ENCODE results near the gene OTUB2. TPM values are rescaled to one million over a fixed set of nuclear protein-coding genes. Genes with fewer than 3 reads are reported as not detected.

Gene OTUB2
- polyA plus RNA-seq (2014; cell fraction: cytosol; rRNA removed): 0.24 and 0.61 TPM in 2 replicates
- polyA plus RNA-seq (2014; cell fraction: nucleus; rRNA removed): 0.31 and 0.36 TPM in 2 replicates

DNA sequence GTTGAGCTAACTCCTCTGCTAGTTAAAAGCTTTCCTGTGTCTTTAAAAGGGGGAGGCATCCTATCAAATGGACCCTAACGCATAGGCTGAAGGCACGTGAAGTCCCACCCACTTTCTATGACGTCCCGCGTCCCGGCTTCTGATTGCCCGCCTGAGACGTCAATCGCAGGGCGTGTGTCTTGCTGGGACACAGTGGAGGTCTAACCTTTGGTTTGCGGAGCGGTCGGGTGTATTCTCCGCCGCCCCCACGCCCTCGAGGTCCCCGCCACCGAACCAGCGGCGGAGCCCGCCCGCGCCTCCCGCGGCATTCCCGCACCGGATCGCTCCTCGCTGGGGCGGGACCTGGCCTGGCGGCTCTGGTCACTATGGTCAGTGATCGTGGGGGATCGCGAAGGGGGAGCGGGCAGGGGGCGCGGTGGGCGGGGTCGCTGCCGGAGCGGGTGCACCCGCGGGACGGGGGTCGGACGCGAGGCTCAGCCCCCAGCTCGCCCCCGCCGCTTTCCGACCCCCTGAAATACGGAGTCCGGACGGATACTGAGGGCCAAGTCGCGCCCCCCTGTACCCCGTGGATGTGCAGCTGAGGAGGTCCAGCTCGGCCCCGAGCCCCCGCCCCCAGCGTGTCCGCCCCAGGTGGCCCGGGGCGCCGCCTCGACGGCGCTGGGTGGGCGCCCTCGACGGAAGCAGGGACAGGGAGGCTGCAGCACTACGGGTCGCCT, at the start of gene OTUB2:
Gene OTUB2, plus strand, starts transcription at position 168 of the 716 bp plus-strand sequence. Its CDS starts 198 bp downstream, at position 366.
- peak; percentile 97 for DNase-seq (ENCODE audit: low spot score)

DNA sequence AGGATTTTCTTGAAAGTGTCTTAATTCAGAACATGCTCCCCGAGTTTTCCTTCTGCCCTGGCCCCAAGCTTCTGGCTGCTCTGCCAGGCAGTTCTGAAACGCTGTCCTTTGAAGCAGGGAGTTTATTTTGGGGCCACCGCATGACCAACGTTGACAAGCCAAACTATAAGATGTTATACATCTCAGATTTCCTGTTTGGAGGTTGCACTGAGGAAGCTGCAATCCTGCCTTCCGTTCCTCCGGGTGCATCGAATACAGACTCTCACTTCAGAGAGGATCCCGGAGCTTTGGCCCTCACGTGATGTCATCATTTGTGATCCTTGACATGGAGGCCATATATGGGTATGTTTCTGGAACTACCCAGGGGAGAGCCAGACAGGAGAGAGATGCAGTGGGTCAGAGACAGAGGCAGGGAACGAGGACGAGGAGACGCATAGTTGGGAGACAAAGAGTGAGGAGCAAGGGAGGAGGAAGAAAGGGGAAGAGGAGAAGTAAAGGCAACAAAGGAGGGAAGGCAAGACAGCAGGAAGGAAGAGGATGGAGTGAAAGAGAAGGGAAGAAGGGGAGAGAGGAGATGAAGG, 49.6 kb upstream of the OTUB2 start, which contains the start of gene ASB2:
Gene ASB2, minus strand, starts transcription at position 94 of the 581 bp plus-strand sequence. CDS start 12,031 bp downstream, outside the sequence.
- peak; percentile 32 for DNase-seq (ENCODE audit: low spot score)

DNA sequence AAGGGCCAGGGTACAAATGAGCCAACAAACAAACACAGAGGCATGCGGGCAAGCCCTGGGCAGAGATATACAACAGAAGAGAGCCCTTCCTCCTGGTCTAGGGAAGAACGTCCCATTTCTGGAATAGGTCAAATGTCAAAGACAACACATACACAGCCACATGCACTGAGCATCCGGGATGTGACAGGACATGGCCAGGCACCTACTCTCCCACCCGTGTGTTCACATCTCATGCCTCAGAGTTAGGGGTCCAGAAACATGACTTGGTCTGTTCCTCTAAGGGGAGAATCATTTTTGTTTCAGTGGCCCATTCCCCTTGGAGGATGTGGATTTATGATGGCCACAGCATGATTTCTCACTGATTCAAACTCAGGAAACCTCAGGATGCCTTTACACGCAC, 49.0 kb upstream of the OTUB2 start:
- no peak for DNase-seq (ENCODE audit: low spot score)

DNA sequence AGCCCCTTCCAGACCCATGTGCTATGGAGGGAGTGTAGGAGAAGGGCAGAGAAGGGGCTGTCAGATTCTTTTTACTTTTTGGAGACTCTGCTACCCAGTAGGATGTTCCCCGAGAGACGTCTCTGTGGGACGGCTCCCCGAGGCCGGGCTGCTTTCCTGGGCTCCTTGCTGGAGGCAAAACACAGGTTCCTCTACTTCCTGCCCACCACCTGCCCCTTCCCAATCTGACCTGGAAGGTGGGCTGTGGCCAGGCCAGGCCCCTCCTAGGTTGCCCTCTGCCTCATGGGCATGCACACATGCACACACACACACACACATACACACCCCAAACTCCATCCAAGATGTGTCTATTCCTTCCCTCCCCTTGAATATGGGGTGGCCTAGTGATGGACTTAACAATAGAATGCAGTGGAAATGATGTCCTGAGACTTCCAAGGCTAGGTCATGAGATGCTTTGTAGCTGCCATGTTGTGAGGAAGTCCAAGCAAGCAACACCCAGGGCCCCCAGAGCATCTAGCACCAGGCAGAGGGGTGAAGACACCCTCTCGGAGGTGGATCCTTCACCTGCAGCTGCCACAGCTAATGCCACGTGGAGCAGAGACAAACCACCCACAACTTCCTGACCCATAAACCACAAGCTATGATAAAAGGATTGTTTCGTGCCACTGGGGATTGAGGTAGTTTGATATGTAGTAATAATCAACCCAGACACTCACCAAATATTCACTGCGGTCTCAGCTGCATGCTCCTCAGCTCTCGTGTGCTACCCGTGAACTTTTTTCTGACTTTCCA, 48.2 kb upstream of the OTUB2 start:
- DNase-seq (ENCODE audit: low spot score): no peak

DNA sequence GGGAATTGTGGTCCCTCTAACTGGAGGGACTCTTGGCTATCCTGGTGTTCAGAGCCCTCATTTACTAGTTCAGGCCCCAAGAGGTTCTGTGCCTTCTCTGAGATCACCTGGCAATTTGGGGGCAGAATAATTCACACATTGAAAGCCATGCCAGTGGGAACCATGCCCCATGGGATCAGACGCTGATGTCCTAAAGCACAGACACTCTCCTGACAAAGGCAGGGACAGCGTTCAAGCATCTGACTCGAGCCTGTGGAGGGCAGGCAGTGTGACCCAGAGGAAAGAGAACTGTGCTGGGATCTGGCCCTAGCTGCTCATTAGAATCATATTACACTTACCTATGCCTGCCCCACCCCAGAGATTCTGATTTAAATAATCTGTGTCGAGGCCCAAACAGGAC, 47.4 kb upstream of the OTUB2 start:
- DNase-seq (ENCODE audit: low spot score): no peak

DNA sequence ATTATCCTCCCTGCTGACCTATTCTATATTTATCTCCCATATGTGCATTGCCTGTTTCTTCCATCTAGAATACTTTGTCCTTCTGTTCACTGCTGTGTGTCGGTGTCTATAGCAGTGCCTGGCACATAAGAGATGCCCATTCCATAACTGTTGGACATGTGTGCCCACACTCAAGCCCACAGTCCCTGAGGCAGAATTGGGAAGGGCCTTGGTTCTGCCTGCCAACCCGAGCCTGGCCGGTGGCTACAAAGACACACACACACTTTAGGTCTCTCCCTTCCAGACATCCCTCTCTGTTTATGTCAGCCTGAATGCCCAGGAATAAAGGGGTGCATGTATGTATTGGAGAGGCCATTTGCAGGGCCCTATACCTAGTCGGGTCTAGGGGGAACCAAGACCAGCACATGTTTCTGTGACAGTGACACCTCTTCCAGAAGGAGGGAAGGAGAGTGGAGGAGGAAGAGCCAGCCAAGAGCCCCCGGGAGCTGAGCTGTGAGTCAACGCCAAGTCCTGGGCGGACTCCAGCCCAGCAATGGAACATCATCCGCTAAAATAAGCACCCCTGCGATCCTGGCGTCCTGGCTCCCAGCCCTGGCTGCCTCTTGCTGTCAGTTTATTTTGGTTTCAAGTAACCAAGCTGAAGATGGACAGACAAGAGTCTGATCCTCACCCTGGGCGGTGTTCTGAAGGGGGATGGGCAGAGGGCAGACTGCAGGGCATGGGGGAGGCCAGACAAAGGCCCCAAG, 45.5 kb upstream of the OTUB2 start:
- no peak for DNase-seq (ENCODE audit: low spot score)

DNA sequence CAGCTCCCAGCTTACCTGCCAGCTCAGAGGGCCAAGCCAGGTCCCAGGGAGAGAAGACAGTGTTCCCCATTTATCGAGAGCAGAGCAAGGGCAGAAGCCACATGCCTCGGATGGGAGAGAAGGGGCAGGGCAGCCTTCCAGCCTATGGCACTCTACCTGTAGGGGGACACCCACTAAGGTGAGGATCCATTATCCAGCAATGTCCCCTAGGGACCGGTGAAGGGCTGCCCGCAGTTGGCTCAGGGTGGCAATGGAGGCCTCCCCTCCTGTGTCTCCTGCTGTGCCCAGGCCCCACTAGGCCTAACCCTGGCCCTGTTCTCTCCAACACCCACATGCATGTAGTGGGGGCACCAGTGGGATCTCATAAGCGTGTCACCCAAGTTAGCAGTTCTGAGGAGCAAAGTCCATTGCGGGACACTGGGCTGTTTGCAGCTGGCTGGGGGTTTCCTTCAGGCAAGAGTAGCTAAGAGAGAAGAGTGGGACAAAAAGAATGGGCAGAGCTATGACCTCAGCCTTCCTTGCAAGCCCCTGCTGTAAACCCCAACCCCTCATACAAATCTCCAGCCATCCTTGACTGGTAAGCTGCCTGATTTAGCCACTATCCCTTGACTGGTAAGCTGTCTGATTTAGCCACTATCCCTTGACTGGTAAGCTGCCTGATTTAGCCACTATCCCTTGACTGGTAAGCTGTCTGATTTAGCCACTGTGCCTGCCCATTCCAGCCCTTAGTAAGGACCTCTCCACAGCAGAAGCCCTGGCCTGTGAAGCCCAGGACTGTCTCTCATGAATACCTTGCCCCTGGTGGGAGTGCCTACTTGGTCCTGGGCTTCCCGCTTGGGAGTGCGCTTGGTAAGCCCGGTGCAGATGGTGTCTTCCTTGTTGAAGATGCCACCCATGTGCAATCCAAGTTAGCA, 44.6 kb upstream of the OTUB2 start:
- no peak for DNase-seq (ENCODE audit: low spot score)

DNA sequence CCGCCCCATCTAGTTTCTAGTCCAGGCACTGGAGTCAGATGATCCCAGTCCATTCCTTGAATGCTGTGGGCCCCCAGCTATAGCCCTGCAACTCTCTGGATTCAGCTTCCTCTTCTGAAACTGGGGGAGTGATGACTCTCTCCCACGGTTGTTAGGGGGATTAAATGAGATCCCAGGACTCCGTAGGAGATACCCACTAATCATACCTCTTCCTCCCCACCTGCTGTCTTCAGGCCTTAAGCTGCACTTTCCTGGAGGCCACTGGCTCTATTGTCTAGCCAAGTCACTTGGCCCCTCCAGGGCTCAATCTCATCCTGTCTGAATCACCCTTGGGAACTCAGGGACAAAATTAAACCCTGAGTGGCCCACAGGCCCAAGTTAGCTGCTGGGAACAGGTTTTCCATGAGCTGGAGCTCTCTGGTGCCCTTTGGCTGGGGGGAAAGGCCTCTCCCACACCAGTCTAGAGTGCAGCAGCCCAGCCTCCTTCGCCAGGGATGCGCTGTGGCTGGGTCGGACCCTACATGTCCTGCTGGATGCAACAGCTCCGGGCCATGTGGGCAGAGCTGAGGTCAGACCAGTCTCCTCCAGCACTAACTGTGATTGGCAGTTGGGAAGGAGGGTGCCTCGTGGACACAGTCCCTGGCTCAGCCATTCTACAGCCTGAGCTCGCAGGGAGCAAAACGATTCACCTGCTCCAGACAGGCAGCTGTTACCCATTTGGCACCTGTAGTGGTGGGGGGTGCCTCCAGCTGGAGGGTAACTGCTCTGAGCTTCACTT, 43.7 kb upstream of the OTUB2 start:
- DNase-seq (ENCODE audit: low spot score): no peak

DNA sequence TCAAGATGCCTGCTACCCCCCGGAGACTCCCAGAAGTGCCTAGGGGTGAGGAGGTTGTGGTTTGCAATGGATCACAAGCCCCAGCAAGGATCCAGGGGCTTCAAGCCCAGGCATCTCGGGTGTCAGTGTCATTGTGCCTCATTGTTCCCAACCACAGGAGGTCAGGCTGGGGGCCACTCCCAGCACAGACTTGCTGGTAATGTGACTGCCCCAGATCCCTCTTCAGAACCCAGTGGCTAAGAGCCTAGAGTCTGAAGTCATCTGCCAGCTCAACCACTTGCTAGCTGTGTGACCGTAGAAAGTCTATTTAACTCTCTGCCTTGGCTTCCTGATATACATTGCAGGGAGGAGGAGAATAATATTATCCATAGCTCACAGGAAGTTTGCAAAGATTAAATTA, 42.1 kb upstream of the OTUB2 start:
- DNase-seq (ENCODE audit: low spot score): no peak

DNA sequence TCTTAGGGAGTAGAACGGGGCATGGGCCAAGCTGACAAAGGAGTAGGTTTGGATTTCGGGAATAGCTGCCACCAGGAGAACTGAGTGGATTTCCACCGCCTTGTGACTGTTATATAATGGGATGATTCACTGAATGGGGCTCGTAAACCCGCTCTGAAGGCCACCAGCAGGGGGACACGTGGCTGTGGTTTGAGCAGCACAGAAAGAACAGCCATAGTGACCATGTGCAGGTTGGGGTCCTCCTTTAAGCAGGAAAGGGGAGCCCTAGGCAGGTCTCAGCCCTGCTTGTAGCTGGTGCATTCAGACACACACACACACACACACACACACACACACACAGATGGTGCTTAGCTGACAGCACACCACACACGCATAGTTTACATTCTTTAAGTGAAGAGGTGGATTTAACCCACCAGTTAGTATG, 41.1 kb upstream of the OTUB2 start:
- no peak for DNase-seq (ENCODE audit: low spot score)

DNA sequence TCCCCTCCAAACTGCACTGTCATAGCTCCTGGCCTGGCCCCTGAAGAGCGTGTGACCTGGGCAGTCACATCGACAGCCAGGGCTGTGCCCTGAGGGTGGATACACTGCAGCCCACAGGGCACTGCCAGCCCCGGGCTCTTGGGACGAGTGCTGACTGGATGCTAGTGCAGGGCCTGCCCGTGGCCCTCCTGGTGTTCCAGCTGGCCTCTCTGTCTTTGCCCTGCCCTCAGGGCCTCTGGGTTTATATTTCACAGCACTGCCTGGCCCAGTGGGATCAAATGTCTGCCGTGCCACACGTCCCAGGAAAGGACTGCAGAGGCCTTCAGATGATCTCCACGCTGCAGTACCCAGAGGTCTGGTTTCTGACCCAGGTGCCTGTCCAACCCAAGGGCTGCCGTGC, 39.2 kb upstream of the OTUB2 start:
- no peak for DNase-seq (ENCODE audit: low spot score)

DNA sequence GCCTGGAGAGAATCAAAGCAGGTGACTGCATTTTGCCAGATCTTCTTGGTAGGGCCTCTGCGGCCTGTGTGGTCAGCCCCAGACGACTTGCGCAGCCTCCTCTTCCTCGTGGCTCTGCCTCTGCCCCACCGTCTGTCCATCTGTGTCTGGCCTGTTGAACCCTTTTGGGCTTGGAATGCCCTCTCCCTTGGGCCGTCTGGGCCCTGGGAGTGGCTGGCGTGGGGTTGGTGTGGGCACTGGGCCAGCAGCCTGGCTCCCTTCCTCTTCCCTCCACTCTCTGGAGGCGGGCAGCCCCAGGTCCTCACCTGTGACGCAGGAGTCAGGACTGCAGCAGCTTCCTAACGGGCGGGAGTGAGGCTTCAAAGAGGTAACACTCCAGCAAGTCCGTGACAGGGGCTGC, 38.8 kb upstream of the OTUB2 start:
- DNase-seq (ENCODE audit: low spot score): no peak

DNA sequence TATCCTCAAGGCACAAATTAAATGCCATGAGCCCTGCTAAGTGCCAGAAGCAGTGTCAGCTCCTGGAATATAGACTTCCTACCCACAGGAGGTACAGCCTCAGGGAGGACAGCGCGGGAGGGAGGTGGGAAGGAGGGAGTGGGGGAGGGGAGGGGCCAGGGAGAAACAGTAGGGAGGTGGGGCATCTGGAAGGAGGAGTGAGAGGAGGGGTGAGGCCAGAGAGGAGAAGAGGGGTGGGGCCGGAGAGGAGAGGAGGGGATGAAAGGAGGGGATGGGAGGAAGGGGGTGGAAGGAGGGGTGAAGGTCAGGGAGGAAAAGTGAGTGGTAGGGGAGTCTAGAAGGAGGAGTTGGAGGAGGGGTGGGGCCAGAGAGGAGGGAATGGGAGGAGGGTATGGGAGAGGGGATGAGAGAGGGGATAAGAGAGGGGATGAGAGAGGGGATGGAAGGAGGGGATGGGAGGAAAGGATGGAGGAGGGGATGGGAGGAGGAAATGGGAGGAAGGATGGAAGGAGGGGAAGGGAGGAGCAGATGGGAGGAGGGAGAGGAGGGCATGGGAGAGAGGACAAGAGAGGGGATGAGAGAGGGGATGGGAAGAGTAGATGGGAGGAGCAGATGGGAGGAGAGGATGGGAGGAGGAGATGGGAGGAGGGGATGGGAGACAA, 38.2 kb upstream of the OTUB2 start:
- no peak for DNase-seq (ENCODE audit: low spot score)

DNA sequence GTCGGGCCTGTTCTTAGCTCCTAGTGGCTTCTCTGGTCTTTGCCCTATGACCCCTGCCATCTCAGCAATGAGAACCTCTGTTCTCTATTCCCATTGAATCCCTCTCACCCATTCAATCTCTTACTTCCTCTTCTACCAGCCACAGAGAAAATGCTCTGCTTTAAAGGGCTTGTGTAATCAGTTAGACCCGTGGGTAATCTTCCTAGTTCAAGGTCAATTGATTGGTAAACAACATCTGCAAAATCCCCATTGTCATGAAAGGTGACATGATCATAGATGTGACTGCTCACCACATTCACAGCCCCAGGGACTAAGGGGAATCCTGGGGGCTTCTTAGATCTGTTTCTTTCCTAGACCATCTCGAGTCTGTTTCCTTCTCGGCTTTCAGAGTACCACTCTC, 36.2 kb upstream of the OTUB2 start:
- no peak for DNase-seq (ENCODE audit: low spot score)

DNA sequence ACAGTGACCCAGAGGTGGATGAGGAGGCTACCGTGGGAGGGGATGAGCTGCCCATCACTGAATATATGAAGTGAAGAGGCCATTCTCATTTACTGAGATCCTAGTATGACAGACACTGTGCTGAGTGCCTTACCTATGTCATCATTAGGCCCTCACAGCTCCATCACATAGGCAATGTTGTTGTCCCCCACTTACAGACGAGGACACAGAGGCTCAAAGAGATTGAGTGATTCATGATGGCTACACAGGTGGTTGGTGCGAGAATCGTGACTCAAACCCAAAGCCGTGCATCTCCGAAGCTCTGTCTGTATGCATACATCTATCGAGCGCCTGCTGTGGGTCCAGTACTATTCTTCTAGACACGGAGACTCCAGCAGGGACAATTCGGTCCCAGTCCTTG, 34.9 kb upstream of the OTUB2 start:
- DNase-seq (ENCODE audit: low spot score): no peak

DNA sequence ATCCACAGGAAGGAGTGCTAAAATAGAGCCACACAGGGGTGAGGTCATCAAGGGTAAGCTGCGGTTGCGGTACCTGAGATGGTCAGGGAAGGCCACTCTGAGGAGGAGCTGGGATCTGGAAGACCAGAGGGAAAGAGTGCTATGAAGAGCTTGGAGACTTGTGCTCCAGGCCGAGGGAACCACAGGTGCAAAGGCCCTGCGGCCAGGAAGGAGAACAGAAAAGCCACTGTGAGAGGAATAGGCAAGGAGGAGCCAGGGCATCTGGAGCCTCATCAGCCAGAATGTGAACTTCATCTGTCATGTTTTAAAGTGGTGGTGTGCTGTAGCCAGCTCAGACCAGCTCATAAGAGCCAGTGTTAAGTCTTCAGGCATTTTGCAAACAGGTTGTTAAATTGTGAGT, 34.5 kb upstream of the OTUB2 start:
- no peak for DNase-seq (ENCODE audit: low spot score)

DNA sequence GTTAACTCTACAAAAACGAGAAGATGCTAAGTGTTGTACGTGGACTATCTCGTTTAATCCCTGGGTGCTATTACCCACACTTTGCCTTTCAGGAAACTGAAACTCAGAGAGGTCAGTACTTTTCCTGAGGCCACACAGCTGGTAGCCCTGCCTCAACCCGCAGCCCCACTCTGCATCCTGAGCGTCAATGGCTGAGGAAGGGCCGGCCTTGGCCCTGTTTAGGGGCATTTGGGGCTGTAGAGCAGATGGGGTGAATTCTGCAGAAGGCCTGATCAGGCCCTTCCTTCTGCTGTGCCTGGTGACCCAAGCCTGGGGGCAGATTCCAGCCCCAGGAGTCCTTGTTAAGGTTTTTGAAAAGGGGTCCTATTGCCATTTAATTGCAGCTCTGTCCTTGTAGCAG, 32.8 kb upstream of the OTUB2 start:
- no peak for DNase-seq (ENCODE audit: low spot score)

DNA sequence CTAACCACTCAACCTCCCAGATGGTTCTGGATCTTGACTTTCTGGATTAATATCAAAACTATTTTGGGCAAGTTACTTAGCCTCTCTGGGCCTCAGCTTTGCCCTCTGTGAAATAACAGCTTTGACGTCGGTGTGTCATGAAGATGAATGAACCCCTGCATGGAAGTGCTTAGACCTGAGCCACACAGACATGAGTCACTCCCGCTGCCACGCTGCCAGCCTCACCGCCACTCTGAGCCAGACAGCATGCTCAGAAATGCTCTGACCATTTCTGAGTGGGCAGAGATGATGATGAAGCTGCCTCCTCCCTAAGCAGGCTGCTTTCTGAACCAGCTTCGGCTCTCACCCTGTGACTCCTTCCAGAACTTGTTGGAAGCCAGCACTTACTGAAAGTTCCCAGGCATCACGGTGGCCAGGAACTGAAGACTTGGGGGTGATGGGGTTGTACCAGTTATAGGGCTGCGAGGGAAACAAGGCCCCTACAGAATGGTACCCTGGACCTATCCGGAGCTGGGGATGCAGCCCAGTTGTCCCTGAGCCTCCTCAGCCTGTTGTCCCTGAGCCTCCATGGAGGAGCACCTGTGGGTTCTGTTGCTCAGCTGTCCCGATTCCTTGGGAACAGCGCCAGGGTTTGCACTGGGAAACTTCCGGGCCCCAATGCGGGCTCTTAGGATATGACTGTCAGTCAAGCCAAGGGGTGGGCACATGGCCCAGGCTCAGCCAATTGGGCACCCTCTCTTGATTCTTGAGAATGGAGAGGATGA, 31.0 kb upstream of the OTUB2 start:
- no peak for DNase-seq (ENCODE audit: low spot score)
